Activated CD4-positive, CD25-positive, alpha-beta regulatory T cell treated with anti-CD3 and anti-CD28 coated beads, Interleukin-2, amount 50 U/mL, for 16 hours (primary cell): ENCODE measurements around the gene CERK.

Experiments used
- DNase-seq: peaks from one replicate; pipeline ENCODE4 v3.0.0-alpha.2; 2020; ENCODE audit warnings: low read depth, low spot score

CERK gene

DNA sequence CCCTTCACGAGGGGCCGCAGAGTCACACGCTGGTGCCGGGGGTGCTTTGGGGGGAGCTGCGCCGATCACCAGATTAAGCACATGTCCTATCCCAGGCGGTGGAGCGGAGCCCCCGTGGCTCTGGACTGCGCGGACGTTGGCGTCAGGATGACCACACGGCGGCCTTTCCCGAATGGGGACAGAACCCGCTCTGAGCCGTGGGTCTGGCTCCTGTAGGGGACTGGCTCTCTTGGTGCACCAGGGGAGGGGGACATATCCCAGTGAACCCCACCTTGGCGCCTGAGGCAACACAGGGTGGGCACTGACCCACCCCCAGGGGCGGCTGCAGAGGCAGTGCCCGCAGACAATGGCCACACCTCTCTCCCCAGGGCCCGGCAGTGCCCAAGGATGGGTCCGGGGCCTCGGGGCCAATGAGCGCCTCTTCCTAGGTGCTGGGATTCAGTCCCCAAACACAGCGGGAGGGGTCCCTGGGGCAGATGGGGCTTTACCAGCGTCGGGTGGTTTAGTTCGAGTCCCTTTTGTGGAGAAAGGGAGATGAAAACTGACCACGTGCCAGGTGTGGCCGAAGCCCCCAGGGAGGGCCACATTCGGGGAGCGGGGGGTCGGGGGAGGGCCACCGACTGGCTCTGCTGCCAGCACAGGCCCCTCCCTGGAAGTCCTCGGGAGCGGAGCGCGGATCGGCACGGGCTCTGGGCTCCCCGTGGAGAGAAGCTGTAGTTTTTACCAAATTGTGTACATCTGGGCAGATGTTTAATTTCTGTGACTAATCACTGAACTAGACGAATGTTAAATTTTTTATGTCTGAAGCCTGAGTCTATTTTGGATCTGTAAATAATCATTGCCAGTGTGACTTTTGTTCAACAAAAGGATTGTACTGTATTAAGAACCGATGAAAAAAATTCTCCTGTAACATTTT lies 59.0 kb downstream of the CERK start:
- DNase-seq, result no peak

DNA sequence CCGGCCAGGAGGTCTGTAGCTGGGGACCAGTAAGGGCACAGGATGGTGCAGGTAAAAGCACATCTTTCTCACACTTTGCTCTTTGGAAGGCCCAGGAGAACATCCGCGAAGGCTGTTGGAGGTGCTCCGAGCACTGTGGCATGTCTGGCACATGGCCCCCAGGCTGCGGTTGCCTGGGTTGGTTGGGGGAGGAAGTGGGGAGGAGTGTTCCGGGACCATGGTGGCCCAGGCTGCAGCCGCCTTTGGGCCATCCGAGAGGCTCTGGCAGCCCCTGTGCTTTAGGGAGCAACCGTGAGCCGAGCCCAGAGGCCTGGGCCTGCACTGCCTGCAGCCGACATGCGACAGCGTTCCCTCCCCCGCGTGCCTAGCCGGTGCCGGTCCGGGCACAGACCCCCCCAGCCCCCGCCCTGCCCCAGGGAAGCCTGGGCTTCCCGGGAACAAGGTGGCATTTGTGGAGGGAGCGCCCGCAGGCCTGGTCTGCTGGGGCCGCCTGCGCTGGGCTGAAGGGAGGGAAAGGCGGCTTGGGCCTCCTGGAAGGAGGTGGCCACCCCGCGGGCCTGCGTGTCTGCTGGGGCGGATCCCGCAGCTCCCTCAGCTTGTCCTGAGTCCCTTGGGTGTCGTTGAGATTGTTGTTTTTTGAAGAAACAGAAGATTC lies 59.9 kb downstream of the CERK start:
- DNase-seq, result no peak

DNA sequence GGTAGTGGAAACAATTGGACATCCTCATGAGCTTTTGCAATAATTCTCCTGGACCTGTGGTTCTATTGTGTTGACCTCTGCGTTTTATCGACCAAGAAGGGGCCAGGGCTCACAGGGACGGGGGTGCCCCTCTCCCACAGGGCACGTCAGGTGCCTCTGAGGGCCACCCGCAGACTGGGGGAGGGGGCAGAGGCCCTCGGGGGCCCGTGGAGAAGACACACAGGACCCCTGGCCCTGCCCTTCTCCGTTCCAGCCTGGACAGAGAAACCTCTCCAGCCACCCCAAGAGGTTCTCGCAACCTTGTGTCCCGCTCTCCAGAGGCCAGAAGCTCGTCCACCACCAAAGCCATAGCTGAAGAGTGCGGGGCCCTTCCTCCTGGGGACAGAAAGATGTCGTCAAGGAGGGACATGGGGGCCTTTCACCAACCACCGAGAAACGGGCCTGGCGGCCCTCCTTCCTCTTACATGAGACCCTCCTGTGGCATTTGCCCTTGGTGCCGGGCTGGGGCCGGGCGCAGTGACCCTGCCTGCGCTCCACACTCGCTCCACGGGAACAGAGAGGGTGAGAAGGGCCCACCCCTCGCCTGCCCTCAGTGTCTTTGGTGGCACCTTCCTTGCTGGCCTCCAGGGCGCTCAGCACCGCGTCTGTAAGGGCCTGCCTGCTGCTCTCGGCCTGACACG lies 60.6 kb downstream of the CERK start:
- DNase-seq, result no peak

DNA sequence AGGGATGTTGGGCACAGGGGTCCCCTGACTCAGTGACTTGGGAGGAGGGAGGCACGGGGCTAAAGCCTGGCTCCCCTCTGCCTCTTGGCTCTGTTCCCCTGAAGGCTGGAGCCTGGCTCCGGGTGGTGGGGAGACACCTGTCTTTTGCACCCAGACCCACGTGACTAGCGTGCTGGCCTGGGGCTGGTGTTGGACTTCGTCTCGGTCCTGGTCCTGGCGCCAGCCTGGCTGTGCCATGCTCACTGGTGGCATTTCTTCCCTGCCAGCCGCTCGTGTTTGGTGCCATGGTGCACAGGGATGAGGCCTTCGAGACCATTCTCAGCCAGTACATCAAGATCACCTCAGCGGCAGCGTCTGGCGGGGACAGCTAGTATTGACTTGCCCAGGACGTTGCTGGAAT lies 61.2 kb downstream of the CERK start:
- DNase-seq, result no peak

DNA sequence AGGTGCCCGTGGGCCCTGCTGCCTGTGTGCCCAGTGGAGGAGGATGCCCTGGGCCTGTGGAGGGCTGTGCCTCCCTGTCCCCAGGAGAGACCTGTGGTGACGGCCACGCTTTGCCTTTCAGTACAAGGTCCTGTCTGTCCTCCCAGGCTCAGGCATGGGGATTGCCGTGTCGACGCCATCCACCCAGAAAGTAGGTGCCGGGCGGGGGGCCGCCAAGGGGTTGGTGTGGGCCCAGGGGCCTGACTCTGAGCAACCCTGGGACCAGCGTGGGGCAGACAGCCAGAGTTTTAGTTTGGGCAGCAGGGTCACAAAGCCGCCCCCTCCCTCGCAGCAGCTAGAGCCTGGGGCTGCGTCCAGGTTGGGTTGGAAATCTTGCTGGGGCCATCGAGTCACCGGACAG lies 61.6 kb downstream of the CERK start:
- DNase-seq, result no peak

GRCh38 chr22:46675938-46676337 lies 62.1 kb downstream of the CERK start:
- no peak for DNase-seq

GRCh38 chr22:46675479-46675878 lies 62.6 kb downstream of the CERK start:
- no peak for DNase-seq

DNA sequence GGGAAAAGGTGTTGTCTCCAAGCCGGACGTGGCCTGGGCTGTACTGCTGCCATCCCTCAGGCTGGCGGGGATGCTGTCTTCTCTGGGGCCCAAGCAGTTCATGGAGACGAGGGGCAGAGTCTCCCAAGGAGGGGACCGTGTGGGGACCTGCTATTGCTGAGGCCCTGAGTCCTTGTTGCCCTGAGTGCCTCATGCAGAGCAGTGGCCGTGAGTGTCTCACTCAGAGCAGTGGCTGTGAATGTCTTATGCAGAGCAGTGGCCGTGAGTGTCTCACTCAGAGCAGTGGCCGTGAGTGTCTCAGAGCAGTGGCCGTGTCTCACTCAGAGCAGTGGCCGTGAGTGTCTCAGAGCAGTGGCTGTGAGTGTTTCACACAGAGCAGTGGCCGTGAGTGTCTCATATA lies 63.1 kb downstream of the CERK start:
- no peak for DNase-seq

GRCh38 chr22:46674367-46674781 lies 63.7 kb downstream of the CERK start:
- peak; percentile 70 for DNase-seq

DNA sequence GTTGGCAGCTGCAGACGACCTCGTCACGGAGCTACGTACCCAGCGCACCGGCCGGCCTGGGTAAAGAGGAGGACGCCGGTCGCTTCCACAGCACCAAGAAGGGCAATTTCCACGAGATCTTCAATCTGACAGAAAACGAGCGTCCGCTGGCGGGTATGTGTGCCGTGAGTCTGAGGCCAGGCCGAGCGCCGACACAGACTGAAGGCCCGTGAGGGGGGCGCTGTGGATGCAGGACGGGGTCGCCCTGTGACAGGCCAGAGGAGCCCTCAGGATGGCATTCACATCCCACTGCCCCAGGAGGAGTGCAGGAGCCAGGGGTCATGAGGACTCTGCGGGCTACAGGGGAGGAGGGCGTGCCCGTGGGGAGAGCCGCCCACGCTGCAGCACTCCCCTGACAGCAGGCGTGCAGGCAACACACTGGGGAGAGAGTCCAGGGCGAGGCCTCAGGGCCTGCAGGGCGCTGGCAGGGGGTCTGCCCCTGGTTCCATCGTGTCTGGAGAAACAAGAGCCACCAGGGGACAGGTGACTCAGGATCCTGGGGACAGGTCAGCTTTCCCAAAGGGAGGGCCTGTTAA lies 64.3 kb downstream of the CERK start:
- no peak for DNase-seq

GRCh38 chr22:46673205-46673604 lies 64.8 kb downstream of the CERK start:
- no peak for DNase-seq

GRCh38 chr22:46672731-46673130 lies 65.3 kb downstream of the CERK start:
- no peak for DNase-seq

GRCh38 chr22:46671824-46672432 lies 66.1 kb downstream of the CERK start:
- no peak for DNase-seq

- no peak for DNase-seq
These were observed 68.9 kb downstream of the CERK start for GRCh38 chr22:46669201-46669600.

- no peak for DNase-seq
These were observed 69.9 kb downstream of the CERK start for GRCh38 chr22:46668116-46668515.

- DNase-seq, result no peak
These were observed 70.8 kb downstream of the CERK start for GRCh38 chr22:46667245-46667623.

GRCh38 chr22:46666577-46667244 lies 71.3 kb downstream of the CERK start:
- DNase-seq, result no peak

DNA sequence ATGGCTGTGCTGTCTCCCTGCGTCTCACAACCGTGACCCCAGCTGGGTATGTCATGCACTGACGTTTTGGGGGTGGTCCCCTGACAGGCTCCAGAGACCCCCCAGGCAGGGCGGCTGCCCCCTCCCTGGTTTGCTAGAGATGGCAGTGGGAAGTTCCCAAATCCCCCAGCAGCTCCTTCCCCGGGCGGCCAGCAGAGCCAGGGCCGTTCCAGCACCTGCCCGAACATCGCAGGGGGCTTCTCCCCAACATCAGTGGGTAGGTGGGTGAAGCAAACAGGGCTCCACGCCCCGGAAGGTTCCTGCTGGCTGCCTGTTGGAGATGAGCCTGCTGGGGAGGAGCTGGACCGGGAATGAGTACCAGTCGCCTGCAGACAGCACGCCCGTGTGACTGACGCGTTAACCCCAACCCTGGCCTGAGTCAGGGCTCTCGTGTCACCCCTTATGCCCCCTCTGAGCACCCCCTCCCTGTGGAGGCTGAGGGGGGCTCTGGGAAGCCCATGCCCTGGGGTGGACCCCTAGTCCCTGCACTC lies 72.2 kb downstream of the CERK start:
- no peak for DNase-seq

DNA sequence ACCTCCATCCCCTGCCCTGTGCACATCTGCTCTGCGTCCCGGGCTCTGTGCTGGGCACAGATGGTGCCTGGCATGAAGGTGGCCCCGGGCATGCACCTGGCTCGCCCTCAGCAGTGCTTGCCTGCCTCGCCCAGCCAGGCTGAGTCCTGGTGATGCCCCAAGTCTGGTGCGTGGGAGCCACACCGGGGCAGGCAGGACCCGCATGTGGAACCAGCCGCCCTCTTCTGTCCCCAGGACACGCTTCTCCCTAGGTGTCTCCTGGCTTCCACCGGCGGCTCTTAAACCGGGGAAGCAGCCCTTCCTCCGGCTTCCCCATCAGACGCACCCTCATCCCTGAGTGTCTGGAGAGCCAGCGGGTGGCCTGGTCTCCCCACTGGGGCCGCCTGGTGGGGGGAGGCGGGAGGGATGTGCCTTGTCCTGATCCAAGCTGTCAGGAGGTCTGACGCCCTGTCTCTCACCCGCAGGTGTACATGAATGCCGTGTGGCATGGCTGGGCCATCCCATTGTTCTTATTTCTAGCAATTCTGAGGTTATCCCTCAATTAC lies 72.8 kb downstream of the CERK start:
- DNase-seq, result no peak

GRCh38 chr22:46664301-46664855 lies 73.7 kb downstream of the CERK start:
- DNase-seq, result no peak
